ENCODE data around the gene KCNS1. TPM values are rescaled to one million over a fixed set of nuclear protein-coding genes. Genes with fewer than 3 reads are reported as not detected.

The KCNS1 gene
- total RNA-seq, 2 experiments from 2014 or later, result 0.08 to 0.11 TPM

DNA sequence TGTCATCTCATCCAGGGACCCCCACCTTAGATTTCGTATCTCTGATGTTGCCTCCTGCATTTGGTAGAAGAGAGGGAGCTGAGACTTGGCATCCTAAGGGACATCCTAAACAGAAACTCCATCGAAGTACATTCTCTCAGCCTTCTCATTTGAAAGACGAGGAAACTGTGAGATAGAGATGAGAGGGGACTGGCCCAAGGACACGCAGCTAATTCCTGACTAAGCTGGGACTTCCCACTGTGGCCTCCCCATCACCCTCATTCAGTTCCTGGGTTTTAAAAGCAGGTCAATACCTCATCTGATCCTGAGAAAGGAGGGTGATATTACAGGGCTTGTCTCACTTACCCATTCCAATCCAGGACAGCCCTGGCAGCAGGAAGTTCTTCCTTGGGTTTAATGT lies 14.9 kb upstream of the KCNS1 start:
- H3K36me3 Mint-ChIP-seq, result no peaks in the 10 kb centered on the region
- no peak overlapping the region for H3K4me3 Mint-ChIP-seq
- DNase-seq (no peak), ATAC-seq (ENCODE audit: low read depth) (no peak)
- H3K4me1 Mint-ChIP-seq, result peaks cover 2% of the 10 kb centered on the region
- H3K27ac Mint-ChIP-seq, result no peak overlapping the region
- POLR2A ChIA-PET, result no interaction called here
- H3K9me3 Mint-ChIP-seq, result no peaks in the 10 kb centered on the region
- H3K27me3 Mint-ChIP-seq, result peaks cover 35% of the 10 kb centered on the region

DNA sequence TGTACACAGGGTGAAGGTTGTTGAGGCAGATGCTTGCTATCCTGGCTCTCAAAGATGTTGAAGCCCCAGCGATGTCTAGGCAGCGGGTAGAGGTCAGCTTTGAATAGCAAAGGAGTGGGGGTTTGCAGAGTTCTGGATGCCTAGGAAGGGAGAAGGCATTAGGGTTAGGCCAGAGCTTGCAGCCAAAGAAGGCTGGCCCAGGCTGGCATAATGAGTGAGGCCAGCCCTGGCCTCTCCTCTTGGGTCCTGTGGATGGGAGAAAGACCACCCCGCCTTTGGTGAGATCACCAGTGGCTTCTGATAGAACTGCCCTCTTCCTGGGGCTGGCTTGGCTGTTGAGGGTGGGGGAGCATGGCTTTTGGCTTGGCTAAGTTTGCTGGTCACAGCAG lies 14.5 kb upstream of the KCNS1 start:
- Mint-ChIP-seq H3K27me3 (peaks cover 32% of the 10 kb centered on the region), H3K4me1 (peaks cover 2% of the 10 kb centered on the region), H3K27ac (no peak overlapping the region), H3K9me3 (no peaks in the 10 kb centered on the region), H3K4me3 (no peak overlapping the region), H3K36me3 (no peaks in the 10 kb centered on the region)
- POLR2A ChIA-PET, result no interaction called here
- ATAC-seq (ENCODE audit: low read depth) (no peak), DNase-seq (no peak)

DNA sequence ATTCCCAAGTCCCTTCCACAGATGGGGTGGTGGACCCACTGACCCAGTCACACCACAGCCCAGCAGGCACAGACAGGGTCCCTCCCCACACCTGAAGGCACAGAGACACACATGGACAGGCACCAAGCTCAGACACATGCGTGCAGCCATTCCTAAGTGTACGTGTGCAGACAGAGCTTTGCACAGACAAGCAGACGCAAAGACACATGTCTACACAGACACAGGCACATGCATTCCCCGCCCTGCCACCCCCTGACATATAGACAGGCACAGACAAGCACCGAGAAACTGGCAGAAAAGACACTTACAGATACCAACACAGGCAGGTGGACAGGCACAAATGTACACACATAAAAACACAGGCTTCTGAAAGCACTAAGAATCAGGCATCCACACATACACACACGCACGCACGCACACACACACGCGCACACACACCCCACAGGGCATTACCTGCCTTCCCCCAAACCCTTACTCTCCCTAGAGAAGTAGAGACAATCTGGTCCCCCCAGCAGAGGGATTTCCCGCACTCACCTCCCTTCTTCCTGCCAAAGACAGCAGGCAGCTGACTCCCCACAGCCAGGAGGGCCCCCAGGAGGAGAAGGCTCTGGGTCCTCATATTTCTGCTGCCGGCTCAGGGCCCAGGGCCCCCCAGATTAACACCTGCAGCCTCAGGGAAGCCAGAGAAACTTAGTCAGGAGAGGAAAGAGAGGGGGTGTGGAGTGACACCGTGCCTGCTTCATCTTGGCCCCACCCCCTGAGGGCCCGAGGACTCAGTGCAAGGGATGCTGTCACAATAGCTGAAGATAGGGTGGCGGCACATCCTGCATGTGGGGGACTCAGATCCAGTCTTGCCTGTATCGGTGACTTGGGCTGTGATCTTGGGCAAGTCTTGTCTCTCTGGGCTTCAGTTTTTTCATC lies 13.8 kb upstream of the KCNS1 start, which contains the start of gene WFDC5:
Gene WFDC5, minus strand, starts transcription at position 710 of the 921 bp plus-strand sequence. Its CDS starts 91 bp downstream, at position 619.
- H3K9me3 Mint-ChIP-seq, result no peaks in the 10 kb centered on the region
- ATAC-seq (ENCODE audit: low read depth) (peak; percentile 74), DNase-seq (no peak)
- peaks cover 2% of the 10 kb centered on the region for H3K4me1 Mint-ChIP-seq
- H3K27me3 Mint-ChIP-seq, result peaks cover 30% of the 10 kb centered on the region
- H3K27ac Mint-ChIP-seq, result no peak within 1 kb of the TSS
- H3K36me3 Mint-ChIP-seq, result no peaks in the 10 kb centered on the region
- POLR2A ChIA-PET, result no interaction called here
- H3K4me3 Mint-ChIP-seq, result no peak within 1 kb of the TSS

DNA sequence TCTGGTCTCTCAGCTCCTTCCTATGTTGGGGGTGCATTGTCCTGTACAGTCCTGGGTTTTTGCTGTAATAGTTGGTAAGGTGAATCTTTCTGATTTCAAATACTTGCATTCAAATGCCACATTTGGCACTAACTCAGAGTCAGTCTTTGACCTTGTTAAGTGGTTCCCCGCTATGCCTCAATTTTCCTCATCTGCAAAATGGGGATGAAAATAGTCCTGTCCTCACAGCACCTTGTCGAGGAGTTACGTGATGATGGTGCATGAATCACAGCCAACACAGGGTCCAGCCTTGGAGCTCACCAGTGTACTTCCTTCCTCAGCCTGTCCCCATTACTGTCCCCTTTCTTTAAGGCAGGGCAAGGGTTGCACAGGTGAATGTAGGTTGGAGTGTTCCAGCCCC lies 12.9 kb upstream of the KCNS1 start:
- POLR2A ChIA-PET, result no interaction called here
- Mint-ChIP-seq H3K27ac (no peak overlapping the region), H3K27me3 (peaks cover 27% of the 10 kb centered on the region), H3K36me3 (no peaks in the 10 kb centered on the region), H3K9me3 (no peaks in the 10 kb centered on the region), H3K4me1 (peaks cover 2% of the 10 kb centered on the region), H3K4me3 (no peak overlapping the region)
- DNase-seq (no peak), ATAC-seq (ENCODE audit: low read depth) (no peak)

DNA sequence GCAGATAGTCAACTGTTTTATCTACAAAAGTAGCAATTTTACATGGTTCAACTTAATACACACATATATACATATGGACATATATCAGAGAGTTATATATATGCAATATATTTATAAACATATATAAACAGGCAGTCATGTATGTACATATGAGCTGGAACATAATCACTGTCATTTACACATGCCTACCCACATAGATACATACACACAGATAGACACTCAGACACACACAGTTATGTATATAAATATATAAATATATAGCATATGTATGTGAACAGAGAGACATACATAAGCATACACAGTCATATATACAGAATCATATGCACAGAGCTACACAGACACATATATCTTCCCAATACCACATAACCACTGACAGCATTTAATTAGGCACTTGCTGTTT lies 11.8 kb upstream of the KCNS1 start:
- H3K36me3 Mint-ChIP-seq, result no peaks in the 10 kb centered on the region
- H3K4me1 Mint-ChIP-seq, result peaks cover 2% of the 10 kb centered on the region
- no peak for ATAC-seq (ENCODE audit: low read depth)
- peaks cover 23% of the 10 kb centered on the region for H3K27me3 Mint-ChIP-seq
- H3K4me3 Mint-ChIP-seq, result no peak overlapping the region
- POLR2A ChIA-PET, result no interaction called here
- no peak for DNase-seq
- H3K27ac Mint-ChIP-seq, result no peak overlapping the region
- H3K9me3 Mint-ChIP-seq, result no peaks in the 10 kb centered on the region

DNA sequence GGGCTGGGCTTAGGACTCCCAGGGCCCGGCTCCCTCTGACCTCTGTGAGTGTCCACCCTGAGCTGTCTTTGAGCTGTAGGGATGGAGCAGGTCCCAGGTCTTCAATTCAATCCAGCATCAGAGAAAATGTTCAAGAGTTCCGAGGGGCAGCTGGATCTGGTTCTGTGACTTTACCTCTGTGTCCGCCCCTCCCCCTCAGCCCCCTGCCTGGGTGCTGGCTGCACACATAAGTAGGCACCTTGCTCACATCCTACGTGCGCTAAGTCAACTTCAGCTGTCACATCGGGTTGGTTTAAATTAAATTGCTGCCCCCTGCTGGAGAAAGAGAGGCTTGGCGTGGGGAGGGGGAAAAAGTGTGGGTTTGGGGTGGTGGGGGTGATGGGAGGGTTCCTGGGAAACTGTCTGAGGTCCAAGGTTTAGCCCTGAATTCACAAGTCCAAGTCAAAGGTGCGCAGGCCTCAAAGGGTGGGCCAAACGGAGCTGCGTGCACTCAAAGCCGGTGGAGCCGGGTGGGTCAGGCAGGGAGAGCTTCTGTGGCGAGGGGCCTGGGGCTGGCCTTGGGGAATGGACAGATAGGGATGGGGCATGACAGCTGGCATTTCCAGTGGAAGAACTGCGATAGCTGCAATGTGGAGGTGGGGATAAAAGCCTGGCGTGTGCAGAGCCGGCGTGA lies 11.0 kb upstream of the KCNS1 start:
- peaks cover 2% of the 10 kb centered on the region for H3K4me1 Mint-ChIP-seq
- POLR2A ChIA-PET, result no interaction called here
- ATAC-seq (ENCODE audit: low read depth) (no peak), DNase-seq (no peak)
- H3K4me3 Mint-ChIP-seq, result no peak overlapping the region
- peaks cover 17% of the 10 kb centered on the region for H3K27me3 Mint-ChIP-seq
- no peaks in the 10 kb centered on the region for H3K36me3 Mint-ChIP-seq
- no peak overlapping the region for H3K27ac Mint-ChIP-seq
- no peaks in the 10 kb centered on the region for H3K9me3 Mint-ChIP-seq

DNA sequence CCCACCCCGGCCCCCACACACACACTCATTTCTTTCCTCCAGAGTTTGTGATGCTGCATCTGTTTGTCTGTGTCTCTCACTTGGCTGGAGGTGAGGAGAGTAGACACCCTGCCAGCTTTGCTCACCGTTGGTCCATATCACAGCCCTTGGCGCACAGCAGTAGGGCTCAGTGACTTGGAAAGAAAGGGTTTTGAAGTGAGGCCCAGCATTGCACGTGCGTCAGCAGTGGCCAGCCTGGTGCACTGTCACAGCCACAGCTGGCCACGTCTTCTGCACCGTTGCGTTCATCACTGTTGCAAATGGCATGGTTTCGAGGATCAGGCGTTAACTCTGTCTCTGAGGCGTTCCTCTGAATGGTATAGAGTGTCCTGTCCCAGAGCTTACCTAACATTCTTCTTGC lies 10.4 kb upstream of the KCNS1 start:
- Mint-ChIP-seq H3K27me3 (peaks cover 14% of the 10 kb centered on the region), H3K9me3 (no peaks in the 10 kb centered on the region), H3K4me1 (peaks cover 2% of the 10 kb centered on the region), H3K4me3 (no peak overlapping the region), H3K27ac (no peak overlapping the region), H3K36me3 (no peaks in the 10 kb centered on the region)
- POLR2A ChIA-PET, result no interaction called here
- ATAC-seq (ENCODE audit: low read depth) (no peak), DNase-seq (no peak)

DNA sequence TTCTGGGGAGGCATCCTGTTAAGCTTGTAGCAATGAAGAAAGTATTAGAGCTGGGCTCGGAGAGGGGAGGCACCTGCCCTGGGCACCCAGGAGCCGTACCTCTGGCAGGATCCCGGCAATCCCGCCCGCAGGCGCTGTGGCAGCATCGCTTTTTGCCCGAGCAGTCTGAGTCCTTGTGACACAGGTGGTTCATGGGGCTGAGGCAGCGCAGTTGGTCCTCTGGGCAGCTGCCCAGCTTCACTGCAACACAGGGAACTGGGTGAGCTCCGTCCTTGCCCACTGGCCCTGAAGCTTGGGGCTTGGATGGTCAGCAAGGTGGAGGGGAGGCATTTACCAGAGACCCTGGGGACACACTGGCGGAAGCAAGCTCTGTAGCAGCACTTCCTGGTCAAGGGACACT lies 9.4 kb upstream of the KCNS1 start:
- H3K27ac Mint-ChIP-seq, result no peak overlapping the region
- DNase-seq, result no peak
- H3K27me3 Mint-ChIP-seq, result peaks cover 14% of the 10 kb centered on the region
- no peaks in the 10 kb centered on the region for H3K9me3 Mint-ChIP-seq
- POLR2A ChIA-PET, result no interaction called here
- H3K36me3 Mint-ChIP-seq, result no peaks in the 10 kb centered on the region
- no peak for ATAC-seq (ENCODE audit: low read depth)
- no peak overlapping the region for H3K4me3 Mint-ChIP-seq
- peaks cover 2% of the 10 kb centered on the region for H3K4me1 Mint-ChIP-seq

DNA sequence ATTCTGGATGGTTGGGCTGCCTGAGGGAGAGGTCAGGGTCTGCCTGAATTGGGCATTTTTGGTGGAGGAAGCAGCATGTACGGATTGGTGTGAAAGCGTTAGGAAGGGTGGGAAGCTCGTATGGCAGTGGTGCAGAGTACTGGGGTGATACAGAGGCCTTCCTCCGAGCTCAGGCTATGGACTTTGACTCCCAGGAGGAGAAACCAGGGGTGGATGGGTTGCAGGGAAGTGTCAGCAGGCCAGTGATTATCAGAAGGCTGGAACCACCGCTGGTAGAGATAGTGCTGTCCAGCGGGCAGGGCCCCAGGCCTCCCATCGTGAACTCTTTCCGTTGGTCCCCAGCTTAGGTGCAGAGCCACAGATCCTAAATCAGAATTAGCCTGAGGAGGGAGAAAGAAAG lies 8.7 kb upstream of the KCNS1 start:
- DNase-seq, result no peak
- H3K9me3 Mint-ChIP-seq, result no peaks in the 10 kb centered on the region
- POLR2A ChIA-PET, result no interaction called here
- no peak overlapping the region for H3K27ac Mint-ChIP-seq
- H3K36me3 Mint-ChIP-seq, result no peaks in the 10 kb centered on the region
- no peaks in the 10 kb centered on the region for H3K4me1 Mint-ChIP-seq
- peaks cover 13% of the 10 kb centered on the region for H3K27me3 Mint-ChIP-seq
- no peak for ATAC-seq (ENCODE audit: low read depth)
- no peak overlapping the region for H3K4me3 Mint-ChIP-seq

DNA sequence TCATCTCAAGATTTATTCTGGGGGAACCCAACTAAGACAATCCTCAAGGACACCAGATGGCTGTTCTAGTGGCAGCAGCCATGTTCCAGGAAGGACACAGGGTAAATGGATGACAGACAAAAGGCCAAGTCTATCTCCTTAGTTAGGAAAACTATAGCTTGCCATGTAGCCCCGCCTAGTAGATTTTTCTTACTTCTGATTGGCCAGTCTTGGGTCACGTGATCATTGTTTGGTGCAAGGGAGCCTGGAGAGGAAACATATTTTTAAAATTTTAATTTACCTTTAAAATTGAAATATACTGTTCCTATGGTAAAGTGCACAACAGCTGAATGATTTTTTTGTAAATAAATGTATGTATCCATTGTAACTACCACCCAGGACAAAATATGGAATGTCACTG lies 4.4 kb upstream of the KCNS1 start:
- no peaks in the 10 kb centered on the region for H3K36me3 Mint-ChIP-seq
- no peak overlapping the region for H3K4me3 Mint-ChIP-seq
- ATAC-seq (ENCODE audit: low read depth) (no peak), DNase-seq (no peak)
- POLR2A ChIA-PET, result no interaction called here
- peaks cover 36% of the 10 kb centered on the region for H3K27me3 Mint-ChIP-seq
- peaks cover 4% of the 10 kb centered on the region for H3K4me1 Mint-ChIP-seq
- H3K27ac Mint-ChIP-seq, result no peak overlapping the region
- H3K9me3 Mint-ChIP-seq, result no peaks in the 10 kb centered on the region

DNA sequence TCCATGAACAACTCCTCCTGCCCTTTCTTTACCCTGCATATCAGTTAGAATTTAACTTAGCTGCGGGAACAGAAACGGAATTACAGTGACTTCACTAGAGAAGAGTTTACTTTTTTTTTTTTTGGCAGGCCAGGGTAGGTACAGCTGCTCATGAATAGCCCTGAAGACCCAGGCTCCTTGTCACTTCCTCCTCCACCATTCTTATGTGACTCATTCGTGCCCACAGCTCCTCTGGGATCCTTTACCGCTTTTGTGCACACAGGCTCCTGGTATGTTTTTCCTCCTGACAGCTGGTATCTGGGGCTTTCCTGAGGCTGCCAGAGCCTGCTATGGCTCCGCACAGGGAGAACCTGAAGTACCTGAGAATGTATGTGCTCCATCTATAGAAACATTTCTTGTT lies 3.9 kb upstream of the KCNS1 start:
- peaks cover 41% of the 10 kb centered on the region for H3K27me3 Mint-ChIP-seq
- POLR2A ChIA-PET, result no interaction called here
- no peaks in the 10 kb centered on the region for H3K36me3 Mint-ChIP-seq
- no peak overlapping the region for H3K4me3 Mint-ChIP-seq
- peaks cover 4% of the 10 kb centered on the region for H3K4me1 Mint-ChIP-seq
- no peak overlapping the region for H3K27ac Mint-ChIP-seq
- no peaks in the 10 kb centered on the region for H3K9me3 Mint-ChIP-seq
- ATAC-seq (ENCODE audit: low read depth) (no peak), DNase-seq (no peak)

DNA sequence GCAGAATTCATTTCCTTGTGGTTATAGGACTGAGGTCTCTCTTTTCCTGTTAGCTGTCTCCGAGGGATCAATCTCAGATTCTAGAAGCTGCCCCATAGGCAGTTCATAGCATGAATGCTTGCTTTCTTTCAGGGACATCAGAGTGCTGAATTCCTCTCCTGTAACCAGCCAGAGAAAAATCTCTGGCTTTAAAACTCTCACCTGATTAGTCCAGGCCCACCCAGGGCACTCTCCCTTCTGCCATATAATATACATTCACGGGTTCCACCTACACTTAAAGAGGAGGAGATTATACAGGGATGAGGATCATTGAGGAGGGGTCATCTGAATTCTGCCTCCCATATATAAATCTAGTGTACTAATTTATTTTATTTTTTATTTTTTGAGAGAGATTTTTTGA lies 2.1 kb upstream of the KCNS1 start:
- Mint-ChIP-seq H3K4me3 (no peak overlapping the region), H3K27me3 (peaks cover 54% of the 10 kb centered on the region), H3K36me3 (no peaks in the 10 kb centered on the region), H3K9me3 (no peaks in the 10 kb centered on the region), H3K27ac (no peak overlapping the region), H3K4me1 (peaks cover 8% of the 10 kb centered on the region)
- no peak for ATAC-seq (ENCODE audit: low read depth)
- DNase-seq, result no peak
- POLR2A ChIA-PET, result no interaction called here

DNA sequence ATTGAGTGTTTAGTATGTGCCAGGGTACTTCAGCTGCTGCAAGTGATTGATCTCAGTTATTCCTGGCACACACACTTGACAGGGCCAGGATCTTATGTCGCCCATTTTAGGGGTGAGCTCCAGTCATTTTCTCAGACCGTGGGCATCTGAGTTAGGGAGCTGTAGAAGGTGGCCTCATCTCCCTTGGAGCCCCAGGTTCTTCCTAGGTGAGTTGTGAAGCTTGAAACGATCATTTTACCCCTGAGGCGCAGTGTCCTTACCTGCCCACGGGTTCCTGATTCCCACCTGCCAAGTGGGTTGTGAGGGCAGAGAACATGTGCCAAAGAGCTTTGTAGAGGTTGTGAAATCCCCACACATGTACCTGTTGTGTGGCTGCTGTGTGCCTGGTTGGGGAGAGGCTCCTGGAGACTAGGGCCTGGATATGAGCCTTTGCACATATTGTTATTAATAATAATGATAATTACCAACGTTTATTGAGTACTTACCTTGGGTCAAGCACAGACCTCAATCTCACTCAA lies 465 bp upstream of the KCNS1 start:
- DNase-seq (no peak), ATAC-seq (ENCODE audit: low read depth) (no peak)
- H3K27me3 Mint-ChIP-seq, result peaks cover 63% of the 10 kb centered on the region
- no peaks in the 10 kb centered on the region for H3K36me3 Mint-ChIP-seq
- no peaks in the 10 kb centered on the region for H3K9me3 Mint-ChIP-seq
- H3K27ac Mint-ChIP-seq, result no peak overlapping the region
- H3K4me1 Mint-ChIP-seq, result peaks cover 12% of the 10 kb centered on the region
- no peak overlapping the region for H3K4me3 Mint-ChIP-seq
- POLR2A ChIA-PET, result no interaction called here
